HG03558 (cell line): ENCODE data around the gene OSM.
"Not testable (repeated sequence)": the region's sequence is repeated elsewhere in the genome, so short reads cannot be mapped to it uniquely, and the experiment has no call there.

Source experiments
- ATAC-seq: cut with Tn5 transposase; IDR thresholded peaks from one replicate; pipeline ENCODE4 v1.9.1; 2021; ENCODE audit warnings: moderate number of reproducible peaks; ENCODE audit not compliant: unreplicated experiment; ENCODE audit errors: extremely low read depth

The OSM gene

DNA sequence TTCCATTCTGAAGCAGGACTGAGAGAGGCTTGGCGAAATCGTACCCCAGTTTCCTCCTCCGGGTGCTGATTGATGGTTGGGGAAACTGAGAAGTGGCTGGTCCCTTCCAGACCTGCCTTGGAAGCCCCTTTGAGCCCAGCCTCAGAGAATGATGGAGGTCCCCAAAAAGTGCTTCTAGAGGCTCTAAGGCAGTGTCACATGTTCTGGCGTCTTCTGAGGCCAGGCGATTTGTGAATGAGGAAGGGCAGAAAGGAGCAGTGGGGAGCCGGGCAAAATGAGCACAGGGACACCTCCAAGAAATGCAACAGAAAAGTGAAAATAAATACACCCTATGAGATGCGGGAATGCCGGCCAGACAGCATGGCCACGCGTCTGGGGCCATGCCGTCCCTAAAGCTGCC lies 19.1 kb downstream of the OSM start:
- no peak for ATAC-seq

DNA sequence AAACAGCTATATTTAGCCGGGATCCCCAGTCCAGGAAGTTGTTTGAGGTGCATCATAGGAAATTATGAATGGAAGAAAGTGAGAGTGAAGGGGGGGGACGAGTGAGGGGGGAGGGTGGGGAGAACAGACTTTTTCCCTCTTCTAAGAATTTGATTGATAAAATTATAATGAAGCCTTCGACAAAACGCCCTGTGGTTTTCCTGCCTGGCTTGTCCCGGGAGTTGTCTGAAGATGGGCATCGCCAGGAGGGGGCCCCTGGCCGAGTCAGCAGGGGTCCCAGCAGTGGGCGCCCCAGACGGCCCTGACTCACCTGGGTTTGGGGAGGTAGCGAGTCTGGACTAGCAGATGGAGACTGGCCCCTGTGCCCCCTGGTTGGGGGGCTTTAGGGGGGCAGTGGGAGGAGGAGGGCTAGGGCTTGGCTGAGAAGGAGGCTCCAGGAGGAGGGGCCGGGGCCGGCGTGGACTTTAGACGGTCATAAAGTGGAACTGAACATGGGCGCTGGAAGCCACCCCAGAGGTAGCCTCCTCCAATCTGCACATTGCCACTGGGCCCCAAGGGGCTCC lies 19.8 kb downstream of the OSM start:
- no peak for ATAC-seq

DNA sequence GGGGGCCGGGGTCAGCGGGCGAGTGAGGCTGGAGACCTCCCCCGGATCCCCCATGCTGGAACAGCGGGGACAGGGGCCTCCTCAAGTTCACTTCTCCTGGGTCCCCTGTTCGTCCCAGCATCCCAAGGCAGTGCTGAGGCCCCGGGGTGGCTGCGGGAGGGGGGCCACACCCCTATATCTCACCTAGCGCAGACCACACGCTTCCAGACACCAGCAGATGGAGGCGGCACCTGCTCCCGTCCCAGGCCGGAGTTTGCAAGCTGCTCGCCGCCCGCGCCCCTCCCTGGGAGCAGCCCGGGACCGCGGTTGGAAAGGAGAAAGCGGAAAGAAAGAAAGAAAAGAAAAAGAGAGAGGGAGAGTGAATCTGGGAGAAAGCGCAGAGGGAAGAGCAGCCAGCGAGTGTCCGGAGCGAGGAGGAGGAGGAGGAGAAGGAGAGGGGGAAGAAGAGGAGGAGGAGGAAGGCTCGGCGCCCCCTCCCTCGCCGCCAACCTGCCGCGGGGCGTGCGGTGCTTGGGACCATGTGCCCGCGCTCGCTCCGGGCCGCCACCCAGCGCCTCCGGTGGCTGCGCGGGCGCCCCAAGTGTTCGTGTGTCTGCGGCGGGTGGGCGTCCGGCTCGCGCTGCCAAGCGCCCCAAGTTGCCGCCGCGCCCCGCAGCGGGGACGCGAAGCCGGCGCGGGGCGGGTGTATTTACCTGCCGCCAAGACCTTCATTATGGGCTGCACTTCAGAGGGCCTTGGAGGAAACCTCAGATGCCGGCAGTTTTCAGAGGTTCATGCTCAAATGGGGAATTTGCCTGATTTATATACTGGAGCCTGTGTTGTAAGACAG lies 20.5 kb downstream of the OSM start, which contains the start of gene LIF:
Gene LIF, minus strand, starts transcription at position 775 of the 829 bp plus-strand sequence. Its CDS starts 64 bp downstream, at position 711.
- no peak for ATAC-seq

DNA sequence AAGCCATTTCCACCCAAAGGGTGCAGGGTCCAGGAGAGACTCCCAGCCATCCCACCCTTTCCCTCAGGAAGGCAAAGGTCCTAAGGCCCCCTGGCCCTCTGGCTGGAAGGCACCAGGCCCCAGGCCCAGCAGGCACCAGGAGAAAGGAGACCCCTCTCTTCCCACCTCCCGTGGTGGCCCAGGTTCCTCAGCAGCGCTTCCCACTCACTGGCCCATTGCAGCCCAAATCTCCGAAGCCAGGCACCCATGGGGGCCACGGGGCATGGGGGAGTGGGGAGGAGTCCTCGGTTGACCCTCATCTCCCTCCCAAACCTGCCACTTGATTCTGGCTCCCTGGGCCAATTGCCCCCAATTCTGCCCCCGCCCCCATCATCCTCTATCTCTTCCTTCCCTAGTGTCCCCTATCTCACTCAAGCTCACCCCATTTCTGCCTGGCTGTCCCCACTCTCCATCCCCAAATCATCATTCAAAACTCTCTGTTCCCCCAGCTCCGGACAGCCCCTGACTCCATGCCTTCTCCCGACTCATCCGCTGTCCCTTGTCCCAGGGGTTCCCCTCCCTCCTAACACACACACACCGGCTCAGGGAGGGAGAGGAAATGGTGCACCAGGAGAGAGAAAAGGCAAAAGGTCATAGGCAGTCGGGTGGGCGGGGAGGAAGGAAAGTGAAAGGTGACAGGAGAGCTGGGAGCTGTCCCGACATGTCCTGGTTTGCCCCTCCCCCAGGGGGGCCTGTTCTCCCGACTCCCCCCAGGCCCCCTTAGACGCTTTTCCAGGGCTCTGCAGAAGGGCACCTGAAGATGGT lies 21.3 kb downstream of the OSM start:
- ATAC-seq = no peak

DNA sequence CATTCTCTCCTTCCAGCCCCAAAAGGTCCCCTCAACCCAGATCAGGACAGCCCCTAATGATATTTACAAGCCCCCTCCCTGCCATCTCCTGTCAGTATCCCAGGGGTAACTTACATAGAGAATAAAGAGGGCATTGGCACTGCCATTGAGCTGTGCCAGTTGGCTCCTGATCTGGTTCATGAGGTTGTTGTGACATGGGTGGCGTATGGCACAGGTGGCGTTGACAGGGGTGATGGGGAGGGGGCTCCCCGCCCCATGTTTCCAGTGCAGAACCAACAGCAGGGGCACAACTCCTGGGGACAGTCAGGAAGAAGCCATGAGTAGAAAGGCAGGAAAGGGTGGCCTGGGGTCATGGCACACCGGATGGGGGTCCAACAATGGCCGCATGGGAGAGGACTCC lies 22.0 kb downstream of the OSM start:
- no peak for ATAC-seq

DNA sequence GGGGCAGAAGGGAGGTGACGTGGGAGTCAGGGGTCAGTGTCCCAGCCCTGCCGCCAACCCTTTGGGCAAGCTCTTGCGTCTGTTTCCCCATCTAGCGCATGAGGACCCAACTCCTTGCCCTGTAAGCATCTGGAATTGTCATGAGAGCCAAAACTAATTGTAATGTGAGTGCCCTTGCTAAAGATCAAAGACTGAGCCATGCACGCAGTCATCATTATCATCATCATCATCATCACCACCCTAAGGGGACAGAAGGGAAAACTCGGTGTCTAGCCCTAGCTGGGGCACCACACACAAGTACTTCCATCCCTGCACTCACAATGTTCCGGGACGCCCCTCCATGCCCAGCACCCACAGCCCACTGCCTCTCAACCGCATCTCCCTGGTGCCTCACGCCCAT lies 22.6 kb downstream of the OSM start:
- ATAC-seq = no peak

GRCh38 chr22:30243661-30244060 lies 23.0 kb downstream of the OSM start:
- ATAC-seq = no peak

GRCh38 chr22:30241576-30242371 lies 24.9 kb downstream of the OSM start:
- ATAC-seq = no peak

DNA sequence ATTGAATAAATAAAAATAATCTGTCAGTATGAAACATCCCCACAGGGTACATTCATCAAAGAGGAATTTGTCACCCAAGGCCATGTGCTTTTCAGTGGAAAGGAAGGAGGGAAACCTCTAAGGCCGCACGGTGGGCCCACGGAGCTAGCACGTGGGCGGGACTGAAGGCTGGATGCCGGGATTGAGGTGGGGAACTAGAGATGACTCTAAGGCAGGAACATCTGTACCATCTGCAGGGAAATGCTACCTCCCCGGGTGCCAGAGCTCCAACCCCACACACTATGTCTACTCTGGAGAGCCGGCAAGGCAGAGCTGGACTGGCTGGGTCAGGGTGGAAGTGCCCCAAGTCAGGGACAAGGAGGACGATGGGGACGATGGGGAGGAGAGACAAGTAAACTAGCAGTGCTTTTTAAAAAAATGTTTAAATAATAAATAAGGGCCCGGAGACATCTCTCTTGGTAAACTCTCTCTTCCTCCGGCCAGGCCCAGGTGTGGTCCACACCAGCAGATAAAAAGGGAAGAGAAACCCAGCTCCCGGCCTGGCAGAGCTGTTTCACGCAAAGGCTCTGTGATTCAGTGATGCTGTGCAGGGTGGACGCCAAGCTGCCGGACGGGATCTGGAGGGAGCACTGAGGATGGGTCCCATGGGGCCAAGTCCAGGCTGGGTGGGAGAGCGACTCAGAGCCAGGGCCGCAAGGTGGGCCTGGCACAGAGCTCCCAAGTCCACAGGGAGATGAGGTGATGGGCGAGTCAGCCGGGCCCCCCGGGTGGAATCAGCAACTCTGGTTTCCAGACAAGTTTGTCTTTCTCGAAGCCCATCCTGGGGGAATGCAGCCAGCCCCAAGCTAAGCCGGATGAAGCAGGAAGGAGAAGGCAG lies 25.9 kb downstream of the OSM start:
- no peak for ATAC-seq

- ATAC-seq = no peak
Measured at GRCh38 chr22:30239488-30240405, 26.9 kb downstream of the OSM start.

DNA sequence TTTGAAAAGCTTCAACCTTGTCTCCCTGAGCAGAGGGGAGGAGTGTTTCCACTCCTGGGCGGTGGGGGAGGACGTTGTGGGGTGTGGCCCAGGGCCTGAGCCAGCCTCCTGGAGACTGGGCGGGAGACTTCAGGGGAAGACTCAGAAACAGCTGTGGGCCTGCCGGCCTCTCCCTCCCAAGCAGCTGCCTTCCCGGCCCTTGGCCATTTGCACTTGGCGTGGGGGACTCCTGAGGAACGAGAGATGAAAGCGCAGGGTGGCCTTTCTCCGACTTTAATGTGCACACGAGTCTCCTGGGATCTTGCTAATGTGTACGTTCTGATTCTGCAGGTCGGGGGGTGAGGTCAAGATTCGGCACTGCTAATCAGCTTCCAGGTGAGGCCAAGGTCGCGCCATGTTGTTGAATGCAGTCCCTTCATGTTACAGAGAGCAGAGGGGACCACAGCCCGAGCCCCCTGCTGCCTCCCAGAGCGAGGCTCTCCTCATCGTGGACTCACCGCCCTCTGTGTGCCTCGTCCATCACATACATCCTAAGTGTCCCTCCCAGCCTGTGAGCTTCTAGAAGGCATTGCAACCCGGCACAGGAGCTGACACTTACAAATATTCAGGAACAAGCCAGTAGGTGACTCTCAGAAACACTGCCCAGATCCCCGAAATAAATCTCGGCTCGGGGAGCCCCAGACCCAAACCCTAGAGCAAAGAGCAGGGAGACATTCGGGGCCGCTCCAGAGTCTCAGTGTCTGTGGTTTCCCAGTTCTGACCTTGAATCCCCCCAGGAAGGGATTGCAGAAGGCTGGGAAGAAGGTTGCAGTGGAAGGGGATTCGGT lies 27.8 kb downstream of the OSM start:
- ATAC-seq = no peak

GRCh38 chr22:30238136-30238535 lies 28.5 kb downstream of the OSM start:
- no peak for ATAC-seq

DNA sequence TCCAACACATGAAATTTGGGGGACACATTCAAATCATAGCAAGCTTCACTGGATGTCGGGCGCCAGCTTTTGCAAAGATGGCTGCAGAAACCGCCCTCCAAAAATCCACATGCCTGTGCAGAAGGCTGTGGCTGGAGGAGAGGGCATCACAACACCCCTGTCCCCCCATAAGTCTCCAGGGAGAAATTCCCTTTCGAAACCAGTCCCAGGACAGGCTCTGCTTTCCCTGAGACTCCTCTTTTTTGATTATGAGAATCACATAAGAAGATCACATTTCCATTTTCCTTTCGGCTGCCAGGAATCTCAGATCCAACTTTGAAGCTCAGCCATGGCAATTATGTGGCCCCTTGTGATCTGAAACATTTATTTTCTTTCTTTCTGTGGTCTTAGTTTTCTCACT lies 29.8 kb downstream of the OSM start:
- no peak for ATAC-seq

DNA sequence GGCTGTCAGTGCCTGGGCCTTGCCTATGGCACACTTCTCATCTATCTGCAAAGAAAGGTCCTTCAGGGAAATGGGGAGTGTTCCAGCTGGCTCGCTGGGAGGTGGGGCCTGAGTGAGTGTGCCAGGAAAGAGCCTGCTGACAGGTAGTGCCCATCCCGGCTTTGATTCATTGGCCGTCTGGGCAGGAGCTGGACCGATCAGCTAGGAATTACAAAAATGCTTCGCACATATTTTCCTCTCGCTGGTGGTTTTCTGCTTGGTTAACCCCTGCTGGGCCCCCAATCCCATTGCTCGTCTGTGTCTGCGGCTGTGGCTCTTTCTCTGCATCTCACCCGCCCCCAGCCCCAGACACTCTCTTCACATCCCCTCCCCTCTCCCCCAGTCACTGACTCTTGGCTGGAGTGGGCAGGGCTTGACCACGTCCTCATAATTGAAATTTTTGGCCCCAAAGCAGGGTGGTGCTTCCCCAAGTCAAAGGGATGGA lies 30.9 kb downstream of the OSM start:
- no peak for ATAC-seq

- no peak for ATAC-seq
Measured at GRCh38 chr22:30234786-30235470, 31.7 kb downstream of the OSM start.

DNA sequence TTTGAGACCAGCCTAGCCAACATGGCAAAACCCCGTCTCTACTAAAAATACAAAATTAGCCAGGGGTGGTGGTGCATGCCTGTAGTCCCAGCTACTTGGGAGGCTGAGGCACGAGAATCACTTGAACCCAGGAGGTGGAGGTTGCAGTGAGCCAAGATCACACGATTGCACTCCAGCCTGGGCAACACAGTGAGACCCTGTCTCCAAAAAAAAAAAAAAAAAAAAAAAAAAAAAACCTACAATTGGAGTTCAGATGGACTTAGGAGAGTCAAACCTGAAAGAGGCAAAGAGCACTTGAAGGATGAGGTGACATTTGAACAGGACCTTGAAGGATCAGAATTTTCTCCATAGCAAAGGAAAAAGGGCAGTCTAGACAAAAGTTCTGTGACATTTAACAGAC lies 32.3 kb downstream of the OSM start:
- ATAC-seq = not testable (repeated sequence)

DNA sequence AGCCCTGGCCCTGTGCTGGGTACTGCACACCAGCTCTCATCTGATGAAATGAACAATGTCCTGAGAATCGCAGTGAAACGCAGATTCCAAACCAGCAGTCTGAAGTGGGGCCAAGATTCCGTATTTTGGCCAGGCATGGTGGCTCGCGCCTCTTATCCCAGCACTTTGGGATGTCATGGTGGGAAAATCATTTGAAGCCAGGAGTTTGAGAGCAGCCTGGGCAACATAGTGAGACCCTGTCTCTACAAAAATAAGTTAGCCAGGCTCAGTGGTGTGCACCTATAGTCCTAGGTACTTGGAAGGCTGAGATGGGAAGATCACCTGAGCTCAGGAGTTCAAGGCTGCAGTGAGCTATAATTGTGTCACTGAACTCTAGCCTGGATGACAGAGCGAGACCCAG lies 33.1 kb downstream of the OSM start:
- ATAC-seq = no peak
